Gastrocnemius medialis (tissue), 4 donors: ENCODE data around the gene GTSE1. TPM values are rescaled to one million over a fixed set of nuclear protein-coding genes. Genes with fewer than 3 reads are reported as not detected.

Experiments
- ATAC-seq, 2 donors: fragments of 150-250 bp; one replicate each; pipeline ENCODE4 v1.9.1; 2016
- DNase-seq, 2 donors: peaks; one replicate each; pipeline ENCODE4 v3.0.0-alpha.2; 2019
- H3K27ac ChIP-seq, 4 donors: fragments of 200-600 bp; sonication (generic); 1 replicate in 1 of 4; 2 replicates in 3 of 4; pipeline ENCODE4 v1.5.1; 2016 to 2018; ENCODE audit warnings: mild to moderate bottlenecking in 2 of 4, moderate library complexity in 1 of 4
- H3K27me3 ChIP-seq, 3 donors: fragments of 200-600 bp; sonication (generic) in 2 of 3; 1 replicate in 1 of 3; 2 replicates in 2 of 3; pipeline versions ENCODE4 v1.5.1 to v1.6.0; 2016 to 2019; ENCODE audit warnings: mild to moderate bottlenecking in 1 of 3, moderate library complexity in 1 of 3
- H3K36me3 ChIP-seq, 2 donors: fragments of 200-600 bp; sonication (generic) in 1 of 2; one replicate each; pipeline ENCODE4 v1.5.1; 2017 to 2018
- H3K4me1 ChIP-seq, 2 donors: fragments of 200-600 bp; sonication (generic) in 1 of 2; one replicate each; pipeline ENCODE4 v1.5.1; 2016 to 2017; ENCODE audit warnings: mild to moderate bottlenecking in 2 of 2
- H3K4me3 ChIP-seq, 4 donors: fragments of 200-600 bp; sonication (generic) in 3 of 4; 1 replicate in 1 of 4; 2 replicates in 3 of 4; pipeline ENCODE4 v1.5.1; 2016 to 2019; ENCODE audit warnings: mild to moderate bottlenecking in 2 of 4
- H3K9me3 ChIP-seq, 3 donors: fragments of 200-600 bp; sonication (generic) in 2 of 3; 1 replicate in 1 of 3; 2 replicates in 2 of 3; pipeline ENCODE4 v1.5.1; 2016 to 2019
- POLR2A ChIP-seq, 2 donors: fragments of 450-650 bp; IDR thresholded peaks; one replicate each; pipeline ENCODE4 v1.6.1; 2017; ENCODE audit warnings: antibody characterized with exemption in 2 of 2, mild to moderate bottlenecking in 2 of 2, moderate library complexity in 2 of 2
- in situ Hi-C, 4 donors: fragments of 200-750 bp; cut with MboI; loops; one replicate each; pipeline versions ENCODE4 v1.15.0 to v1.8.0; 2017; ENCODE audit warnings: low sequenced_read_pairs in 4 of 4
- intact Hi-C: fragments of 100-400 bp; cut with DNase I; formaldehyde crosslinking; loops from one replicate; pipeline ENCODE4 v1.15.1; 2023; ENCODE audit warnings: low total_unique reads
- total RNA-seq, 4 donors: library from RNA; depleted of rRNA; stranded (reverse); fragments of >200 nt; gene quantifications; one replicate each; pipeline versions ENCODE4 v1.1.0 to v1.2.3, GENCODE V29; 2016
- TF ChIP-seq, protein P1 (sequence below), 5 experiments: fragments of 450-650 bp in 3 of 5; fragments of 200-600 bp in 2 of 5; sonication (generic) in 2 of 5; IDR thresholded peaks in 4 of 5; conservative IDR thresholded peaks in 1 of 5; 1 replicate in 4 of 5; 2 replicates in 1 of 5; pipeline ENCODE4 v1.5.1; 2016 to 2019; ENCODE audit warnings: antibody characterized with exemption in 5 of 5, mild to moderate bottlenecking in 3 of 5, moderate library complexity in 3 of 5

The GTSE1 gene
- total RNA-seq, 4 donors from 2014 or later = 0.13 to 0.49 TPM; not detected in 2

DNA sequence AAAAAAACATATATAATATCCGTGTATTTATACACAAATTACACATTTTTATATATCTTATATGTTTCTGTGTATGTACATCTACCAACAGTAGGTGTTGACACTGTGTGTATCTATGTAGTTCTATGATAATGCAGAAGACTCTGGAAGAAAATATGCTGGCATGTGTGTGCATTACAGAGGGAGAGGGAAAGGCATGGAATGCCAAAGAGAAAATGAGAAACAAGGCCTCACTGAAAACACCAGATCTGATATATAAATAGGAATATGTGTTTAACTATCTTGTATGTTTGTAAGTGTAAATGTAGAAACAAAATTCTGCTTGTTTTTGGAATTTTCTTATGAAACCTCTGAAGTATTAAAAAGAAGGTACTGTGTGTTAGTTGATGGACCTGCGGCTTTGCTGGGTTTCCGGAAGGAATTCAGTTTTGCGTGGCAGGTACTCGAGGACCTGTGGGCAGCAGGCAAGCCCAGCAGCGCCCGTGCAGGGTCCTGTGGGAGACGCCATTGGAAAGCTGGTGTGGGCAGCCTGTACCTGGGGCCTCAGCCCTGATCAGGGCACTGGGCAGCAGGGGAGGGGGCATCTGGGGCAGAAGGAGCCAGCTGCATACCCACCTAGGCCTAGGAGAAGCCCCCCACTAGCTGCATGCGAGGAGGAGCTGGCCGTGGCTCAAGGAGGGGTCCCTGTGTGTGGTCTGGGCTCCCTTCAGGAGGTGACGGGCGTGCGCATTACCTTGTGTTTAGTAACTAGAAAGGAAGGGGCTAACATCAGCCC is 31.2 kb downstream of the GTSE1 start:
- Histone ChIP-seq H3K9me3 (no peaks in the 10 kb centered on the region), H3K27ac (no peak overlapping the region), H3K36me3 (no peaks in the 10 kb centered on the region), H3K4me1 (no peaks in the 10 kb centered on the region), H3K27me3 (no peaks in the 10 kb centered on the region), H3K4me3 (no peak overlapping the region)
- DNase-seq (no peak), ATAC-seq (no peak)
- intact Hi-C loops (no loop called here), in situ Hi-C loops (no loop called here)
- TF ChIP-seq, protein P1, sequence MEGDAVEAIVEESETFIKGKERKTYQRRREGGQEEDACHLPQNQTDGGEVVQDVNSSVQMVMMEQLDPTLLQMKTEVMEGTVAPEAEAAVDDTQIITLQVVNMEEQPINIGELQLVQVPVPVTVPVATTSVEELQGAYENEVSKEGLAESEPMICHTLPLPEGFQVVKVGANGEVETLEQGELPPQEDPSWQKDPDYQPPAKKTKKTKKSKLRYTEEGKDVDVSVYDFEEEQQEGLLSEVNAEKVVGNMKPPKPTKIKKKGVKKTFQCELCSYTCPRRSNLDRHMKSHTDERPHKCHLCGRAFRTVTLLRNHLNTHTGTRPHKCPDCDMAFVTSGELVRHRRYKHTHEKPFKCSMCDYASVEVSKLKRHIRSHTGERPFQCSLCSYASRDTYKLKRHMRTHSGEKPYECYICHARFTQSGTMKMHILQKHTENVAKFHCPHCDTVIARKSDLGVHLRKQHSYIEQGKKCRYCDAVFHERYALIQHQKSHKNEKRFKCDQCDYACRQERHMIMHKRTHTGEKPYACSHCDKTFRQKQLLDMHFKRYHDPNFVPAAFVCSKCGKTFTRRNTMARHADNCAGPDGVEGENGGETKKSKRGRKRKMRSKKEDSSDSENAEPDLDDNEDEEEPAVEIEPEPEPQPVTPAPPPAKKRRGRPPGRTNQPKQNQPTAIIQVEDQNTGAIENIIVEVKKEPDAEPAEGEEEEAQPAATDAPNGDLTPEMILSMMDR (IDR thresholded peaks at IDR 0.05 in 4 of 5, conservative IDR thresholded peaks at IDR 0.05 in 1 of 5) = no peak
- TF ChIP-seq POLR2A (IDR thresholded peaks at IDR 0.05) = no peak

DNA sequence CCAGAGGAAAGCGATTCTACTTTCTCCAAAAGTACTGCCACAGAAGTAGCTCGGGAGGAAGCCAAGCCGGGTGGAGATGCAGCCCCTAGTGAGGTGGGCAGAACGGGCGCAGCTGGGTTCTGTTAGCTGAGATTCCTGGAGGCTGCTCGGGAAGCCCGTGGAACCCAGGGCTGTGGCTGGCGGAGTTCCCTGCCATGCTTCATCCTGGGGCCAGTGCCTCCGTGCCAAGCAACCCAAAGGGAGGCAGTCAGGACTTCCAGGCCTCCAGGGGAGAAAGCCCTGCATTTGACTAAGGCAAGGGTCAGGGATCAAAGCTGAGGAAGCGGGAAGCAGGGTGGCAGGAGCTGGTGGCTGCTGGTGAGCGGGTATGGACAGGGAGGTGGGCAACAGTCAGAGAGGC is 32.1 kb downstream of the GTSE1 start:
- Histone ChIP-seq H3K4me1 (no peaks in the 10 kb centered on the region), H3K27ac (no peak overlapping the region), H3K36me3 (no peaks in the 10 kb centered on the region), H3K9me3 (no peaks in the 10 kb centered on the region), H3K4me3 (no peak overlapping the region), H3K27me3 (no peaks in the 10 kb centered on the region)
- intact Hi-C loops (no loop called here), in situ Hi-C loops (no loop called here)
- no peak for DNase-seq
- no peak for ATAC-seq
- TF ChIP-seq POLR2A (IDR thresholded peaks at IDR 0.05) = no peak
- TF ChIP-seq, protein P1 (IDR thresholded peaks at IDR 0.05 in 4 of 5, conservative IDR thresholded peaks at IDR 0.05 in 1 of 5) = no peak

DNA sequence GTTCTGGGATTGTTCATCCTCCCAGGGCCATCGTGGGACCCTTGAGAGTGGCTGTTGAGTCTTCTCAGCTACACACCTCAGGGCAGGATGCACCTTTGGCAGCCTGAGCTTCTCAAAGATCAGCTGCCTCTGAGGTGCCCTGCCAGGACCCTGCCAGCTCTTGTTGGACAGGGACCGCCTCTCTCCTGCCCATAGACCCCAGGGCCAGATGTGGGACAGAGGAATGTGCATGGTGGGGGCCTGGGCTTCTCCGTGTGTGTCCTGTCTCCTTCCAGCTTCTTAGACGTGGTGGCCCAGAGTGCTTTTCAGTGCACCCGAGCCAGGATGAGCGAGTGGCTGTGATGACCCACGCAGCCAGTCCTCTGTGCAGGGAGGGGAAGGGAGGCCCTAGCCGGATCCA is 32.9 kb downstream of the GTSE1 start:
- Histone ChIP-seq H3K9me3 (no peaks in the 10 kb centered on the region), H3K4me3 (no peak overlapping the region), H3K27ac (no peak overlapping the region), H3K4me1 (peaks cover 0 to under 1% of the 10 kb centered on the region in 2 donors), H3K27me3 (no peaks in the 10 kb centered on the region), H3K36me3 (no peaks in the 10 kb centered on the region)
- in situ Hi-C loops (no loop called here), intact Hi-C loops (no loop called here)
- no peak for ATAC-seq
- no peak for TF ChIP-seq POLR2A (IDR thresholded peaks at IDR 0.05)
- TF ChIP-seq, protein P1 (IDR thresholded peaks at IDR 0.05 in 4 of 5, conservative IDR thresholded peaks at IDR 0.05 in 1 of 5) = no peak
- no peak for DNase-seq

DNA sequence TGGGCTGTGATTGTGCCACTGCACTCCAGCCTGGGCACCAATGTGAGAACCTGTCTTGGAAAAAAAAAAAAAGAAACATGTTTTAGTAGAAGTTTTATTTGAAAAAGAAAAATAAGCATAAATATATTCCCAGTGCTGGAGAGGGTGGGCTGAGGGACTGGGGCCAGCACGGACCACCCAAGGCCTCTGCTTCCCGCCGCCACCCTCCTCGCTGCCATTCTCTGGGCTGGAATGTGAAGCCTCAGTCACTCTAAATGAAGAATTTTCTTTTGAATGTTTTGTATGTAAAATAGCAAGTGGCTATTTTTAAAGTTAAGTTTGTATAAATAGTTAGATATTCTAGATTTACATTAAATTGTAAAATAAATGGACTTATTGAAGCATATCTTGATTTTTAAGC is 33.8 kb downstream of the GTSE1 start:
- H3K36me3 ChIP-seq = no peaks in the 10 kb centered on the region
- no peaks in the 10 kb centered on the region for H3K27me3 ChIP-seq
- no peak for DNase-seq
- peaks cover 0 to 4% of the 10 kb centered on the region in 2 donors for H3K4me1 ChIP-seq
- H3K4me3 ChIP-seq = no peak overlapping the region
- no peaks in the 10 kb centered on the region for H3K9me3 ChIP-seq
- H3K27ac ChIP-seq = no peak overlapping the region
- no peak for ATAC-seq
- TF ChIP-seq POLR2A (IDR thresholded peaks at IDR 0.05) = no peak
- TF ChIP-seq, protein P1 (IDR thresholded peaks at IDR 0.05 in 4 of 5, conservative IDR thresholded peaks at IDR 0.05 in 1 of 5) = no peak
- intact Hi-C loops (no loop called here), in situ Hi-C loops (no loop called here)
